ENCODE data around the gene RXFP2. TPM values are rescaled to one million over a fixed set of nuclear protein-coding genes. Genes with fewer than 3 reads are reported as not detected.

The RXFP2 gene
- polyA plus RNA-seq, 3 donors: 0.49 to 1.3 (median 0.83) TPM

GRCh38 chr13:31824705-31825517 lies 85.6 kb downstream of the RXFP2 start:
- DNase-seq: no peak

GRCh38 chr13:31826521-31826920 lies 87.2 kb downstream of the RXFP2 start:
- no peak for DNase-seq

GRCh38 chr13:31827707-31828106 lies 88.4 kb downstream of the RXFP2 start:
- DNase-seq: no peak

GRCh38 chr13:31835932-31836331 lies 96.6 kb downstream of the RXFP2 start:
- DNase-seq: no peak

- DNase-seq: no peak
Observed at GRCh38 chr13:31843044-31843443, 103.7 kb downstream of the RXFP2 start.

GRCh38 chr13:31846182-31846938 lies 107.0 kb downstream of the RXFP2 start:
- peak; percentile 89 for DNase-seq

- no peak for DNase-seq
Observed at GRCh38 chr13:31846961-31847752, 107.8 kb downstream of the RXFP2 start.

- no peak for DNase-seq
Observed at GRCh38 chr13:31848621-31849020, 109.3 kb downstream of the RXFP2 start.

GRCh38 chr13:31849206-31849605 lies 109.9 kb downstream of the RXFP2 start:
- DNase-seq: no peak

- no peak for DNase-seq
Observed at GRCh38 chr13:31850041-31850555, 110.8 kb downstream of the RXFP2 start.

- DNase-seq: no peak
Observed at GRCh38 chr13:31851216-31851615, 111.9 kb downstream of the RXFP2 start.
